GM15510 (cell line): Measurements from ENCODE around the gene CORO6.

Source experiments
- POLR2A ChIP-seq: IDR thresholded peaks from 3 replicates; pipeline ENCODE4 v1.6.1; 2011; ENCODE audit warnings: borderline replicate concordance; ENCODE audit not compliant: insufficient read length; ENCODE audit errors: extremely low read depth

Gene CORO6

GRCh38 chr17:29565643-29566472 is 56.9 kb downstream of the CORO6 start:
- no peak for TF ChIP-seq POLR2A
